Skeletal muscle cell (primary cell): ENCODE results near the gene G0S2.

ENCODE experiments used
- DNase-seq: peaks from one replicate; pipeline ENCODE4 v3.0.0-alpha.2; 2010; ENCODE audit warnings: low read depth
- H3K4me3 ChIP-seq: 2 replicates; pipeline ENCODE4 v1.5.1; 2011; ENCODE audit warnings: low read depth, mild to moderate bottlenecking, control low read depth, low read length, moderate library complexity

G0S2 gene

GRCh38 chr1:209647156-209647555, 28.1 kb upstream of the G0S2 start:
- no peak overlapping the region for H3K4me3 ChIP-seq
- no peak for DNase-seq

- H3K4me3 ChIP-seq = no peak overlapping the region
- DNase-seq = no peak
Measured at GRCh38 chr1:209648346-209648745, 26.9 kb upstream of the G0S2 start.

GRCh38 chr1:209648931-209649776, 26.1 kb upstream of the G0S2 start:
- peak; percentile 89 for DNase-seq
- H3K4me3 ChIP-seq = no peak overlapping the region

- H3K4me3 ChIP-seq = no peak overlapping the region
- DNase-seq = no peak
Measured at GRCh38 chr1:209650454-209650853, 24.8 kb upstream of the G0S2 start.

- no peak overlapping the region for H3K4me3 ChIP-seq
- DNase-seq = no peak
Measured at GRCh38 chr1:209651138-209651587, 24.0 kb upstream of the G0S2 start.

GRCh38 chr1:209652121-209652735, 23.0 kb upstream of the G0S2 start, which contains the start of gene LAMB3:
Gene LAMB3, minus strand, starts transcription at chr1:209652425. Its CDS starts 1,481 bp downstream, at chr1:209650944.
- no peak within 1 kb of the TSS for H3K4me3 ChIP-seq

GRCh38 chr1:209652873-209653401, 22.3 kb upstream of the G0S2 start:
- no peak for DNase-seq
- H3K4me3 ChIP-seq = no peak overlapping the region

More at GRCh38 chr1:209652121-209652735, 23.0 kb upstream of the G0S2 start, which contains the start of gene LAMB3:
- DNase-seq = no peak

GRCh38 chr1:209653915-209654351, 21.3 kb upstream of the G0S2 start:
- no peak for DNase-seq
- H3K4me3 ChIP-seq = no peak overlapping the region

- DNase-seq = no peak
- H3K4me3 ChIP-seq = no peak overlapping the region
Measured at GRCh38 chr1:209655411-209656231, 19.6 kb upstream of the G0S2 start.

GRCh38 chr1:209657140-209657879, 17.9 kb upstream of the G0S2 start:
- DNase-seq = no peak
- no peak overlapping the region for H3K4me3 ChIP-seq

GRCh38 chr1:209657918-209658317, 17.3 kb upstream of the G0S2 start:
- H3K4me3 ChIP-seq = no peak overlapping the region
- DNase-seq = no peak

- no peak for DNase-seq
- no peak overlapping the region for H3K4me3 ChIP-seq
Measured at GRCh38 chr1:209659909-209660308, 15.3 kb upstream of the G0S2 start.

GRCh38 chr1:209661071-209661470, 14.1 kb upstream of the G0S2 start:
- no peak for DNase-seq
- no peak overlapping the region for H3K4me3 ChIP-seq

- no peak for DNase-seq
- H3K4me3 ChIP-seq = no peak overlapping the region
Measured at GRCh38 chr1:209662879-209663327, 12.3 kb upstream of the G0S2 start.

GRCh38 chr1:209667103-209667502, 8.1 kb upstream of the G0S2 start:
- H3K4me3 ChIP-seq = no peak overlapping the region
- no peak for DNase-seq

GRCh38 chr1:209667708-209668107, 7.5 kb upstream of the G0S2 start:
- no peak overlapping the region for H3K4me3 ChIP-seq
- no peak for DNase-seq

- DNase-seq = no peak
- H3K4me3 ChIP-seq = no peak overlapping the region
Measured at GRCh38 chr1:209670441-209671082, 4.7 kb upstream of the G0S2 start.
